GM18505 (cell line): ENCODE results near the gene SMPD3.
A peak's percentile ranks its signal among the peaks of the same experiment; 100 is the strongest.

Experiments used
- ATAC-seq: cut with Tn5 transposase; IDR thresholded peaks from one replicate; pipeline ENCODE4 v1.9.1; 2021; ENCODE audit not compliant: unreplicated experiment
- POLR2A ChIP-seq: IDR thresholded peaks from 4 replicates; pipeline ENCODE4 v1.6.1; 2011; ENCODE audit warnings: borderline replicate concordance; ENCODE audit not compliant: insufficient read depth, insufficient read length; ENCODE audit errors: extremely low read depth

The SMPD3 gene

GRCh38 chr16:68417711-68418301 is 30.5 kb downstream of the SMPD3 start:
- ATAC-seq: peak; percentile 70

GRCh38 chr16:68416057-68417046 is 32.0 kb downstream of the SMPD3 start:
- ATAC-seq: no peak
- TF ChIP-seq POLR2A: no peak

More at GRCh38 chr16:68417711-68418301, 30.5 kb downstream of the SMPD3 start:
- no peak for TF ChIP-seq POLR2A

DNA sequence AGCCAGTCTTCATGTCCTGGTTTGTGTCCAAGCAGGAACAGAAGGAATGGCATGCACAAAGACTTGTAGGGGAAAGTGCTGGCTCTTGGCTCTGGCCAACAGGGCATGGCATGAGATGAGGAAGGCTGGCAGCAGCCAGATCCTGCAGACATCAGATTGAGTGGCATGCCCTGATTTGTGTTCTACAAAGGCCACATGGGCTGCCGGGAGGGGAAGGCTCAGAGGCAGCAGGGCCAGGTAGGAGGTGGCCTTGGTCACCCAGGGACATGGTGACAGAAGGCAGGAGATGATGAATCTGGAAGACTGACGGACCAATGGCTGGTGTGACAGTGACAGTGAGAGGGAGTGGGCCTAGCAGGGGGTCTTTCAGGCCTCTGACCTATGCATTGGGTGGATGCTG is 33.7 kb downstream of the SMPD3 start:
- ATAC-seq: no peak
- TF ChIP-seq POLR2A: no peak

DNA sequence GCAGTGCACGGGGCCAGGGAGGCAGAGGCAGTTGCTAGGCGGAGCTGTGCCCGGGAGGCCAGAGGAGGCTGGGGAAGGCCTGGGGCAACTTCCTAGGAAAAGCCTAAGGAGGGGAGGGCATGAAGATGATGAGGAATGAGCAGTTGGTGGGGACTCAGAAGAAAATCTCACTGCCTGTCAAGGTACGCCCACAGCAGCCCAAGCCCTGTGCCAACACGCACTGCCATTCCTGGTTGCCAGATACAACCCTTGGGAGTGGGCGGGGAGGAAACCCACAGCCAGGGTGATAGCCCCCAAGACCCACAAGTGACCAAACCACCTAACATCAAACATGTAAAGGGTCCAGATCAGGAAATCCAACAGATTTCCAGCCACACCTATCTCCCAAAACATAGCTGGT is 36.2 kb downstream of the SMPD3 start:
- TF ChIP-seq POLR2A: no peak
- no peak for ATAC-seq

DNA sequence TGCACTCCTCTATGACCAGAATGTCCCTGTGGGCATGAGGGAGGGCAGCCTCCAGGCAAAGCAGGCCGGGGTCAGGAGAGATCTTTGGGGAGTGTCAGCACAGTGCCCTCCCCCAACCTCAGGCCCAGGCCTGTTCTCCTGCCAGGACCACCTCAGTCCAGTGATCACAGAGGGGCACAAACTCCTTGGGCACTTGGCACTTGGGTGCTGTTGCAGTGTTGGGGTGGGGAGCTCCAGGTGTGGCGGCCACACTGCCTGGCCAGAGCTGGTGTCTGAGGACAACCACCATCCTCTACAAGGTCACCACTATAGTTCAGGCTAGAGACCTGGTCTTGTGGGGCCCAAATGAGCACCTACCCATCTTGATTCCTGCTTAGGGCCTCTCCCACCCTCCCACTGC is 37.2 kb downstream of the SMPD3 start:
- TF ChIP-seq POLR2A: no peak
- ATAC-seq: no peak

DNA sequence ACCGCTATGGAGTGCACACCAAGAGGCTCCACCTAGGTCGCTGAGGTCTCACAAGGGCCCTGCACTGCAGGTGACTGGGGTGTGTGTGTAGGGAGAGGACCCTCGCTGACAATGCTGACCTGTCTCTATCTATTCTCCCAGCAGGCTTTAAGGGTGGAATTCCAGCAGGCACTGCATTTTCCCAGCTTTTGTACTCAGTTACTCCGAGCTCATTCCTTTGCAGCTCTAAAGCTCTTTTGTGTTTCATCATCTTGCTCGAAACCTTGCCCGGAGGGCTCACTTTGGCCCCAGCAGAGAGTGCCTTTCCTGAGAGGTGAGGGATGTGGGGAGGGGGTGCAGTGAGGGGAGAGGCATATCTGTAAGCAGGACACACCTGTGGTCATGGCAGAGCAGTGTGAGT is 39.3 kb downstream of the SMPD3 start:
- no peak for ATAC-seq
- TF ChIP-seq POLR2A: no peak

GRCh38 chr16:68408428-68408827 is 39.9 kb downstream of the SMPD3 start:
- no peak for TF ChIP-seq POLR2A
- ATAC-seq: no peak

DNA sequence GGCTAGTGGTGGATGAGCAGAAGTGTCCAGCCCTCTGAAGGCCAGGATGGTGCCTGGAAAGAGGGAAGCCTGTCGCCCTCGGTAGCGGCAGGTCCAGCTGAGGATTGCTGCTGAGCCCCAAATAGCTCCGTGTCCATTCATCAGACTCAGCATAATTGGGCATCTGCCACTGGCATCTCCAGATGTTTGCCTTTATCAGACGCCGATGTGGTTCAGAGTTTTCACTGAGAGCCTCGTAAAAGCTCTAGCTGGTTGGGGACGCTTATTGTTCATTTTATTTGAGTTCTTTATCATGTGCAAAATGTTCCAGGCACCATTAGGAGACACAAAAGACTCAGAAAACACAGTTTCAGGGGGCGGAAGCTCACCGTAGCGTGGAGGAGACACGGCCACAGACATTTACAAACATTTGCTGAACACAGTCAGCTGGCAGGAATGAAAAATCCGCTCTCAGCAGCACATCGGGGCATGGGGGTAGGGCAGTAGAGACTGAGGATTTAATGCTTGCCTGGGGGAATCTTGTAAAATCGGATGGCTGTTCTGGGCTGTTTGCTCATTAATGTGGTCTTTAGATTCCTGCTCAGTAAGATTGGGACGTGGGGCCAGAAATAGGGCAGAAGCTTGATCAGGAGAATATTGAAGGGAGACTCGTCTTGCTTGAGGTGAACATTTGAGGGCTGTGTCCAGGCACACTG is 41.7 kb downstream of the SMPD3 start:
- ATAC-seq: no peak
- no peak for TF ChIP-seq POLR2A

GRCh38 chr16:68404736-68405345 is 43.5 kb downstream of the SMPD3 start:
- ATAC-seq: no peak
- no peak for TF ChIP-seq POLR2A

DNA sequence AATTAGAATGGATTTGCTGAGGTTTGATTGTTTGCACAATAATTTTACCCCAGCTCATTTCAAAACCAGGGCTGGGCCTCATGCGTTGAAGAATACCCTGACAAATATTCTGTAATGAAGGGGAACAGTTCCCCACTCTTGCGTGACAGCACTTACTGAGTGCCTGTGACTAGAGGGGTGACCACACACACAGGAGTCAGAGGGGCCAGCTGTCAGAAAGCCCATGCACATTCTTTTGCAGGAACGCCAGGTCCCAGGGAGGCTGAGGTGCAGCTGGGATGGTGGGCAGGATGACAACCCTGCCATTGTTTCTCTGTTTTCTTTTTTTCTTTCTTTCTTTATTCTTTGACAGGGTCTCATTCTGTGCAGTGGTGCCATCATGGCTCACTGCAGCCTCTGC is 44.6 kb downstream of the SMPD3 start:
- TF ChIP-seq POLR2A: no peak
- no peak for ATAC-seq

DNA sequence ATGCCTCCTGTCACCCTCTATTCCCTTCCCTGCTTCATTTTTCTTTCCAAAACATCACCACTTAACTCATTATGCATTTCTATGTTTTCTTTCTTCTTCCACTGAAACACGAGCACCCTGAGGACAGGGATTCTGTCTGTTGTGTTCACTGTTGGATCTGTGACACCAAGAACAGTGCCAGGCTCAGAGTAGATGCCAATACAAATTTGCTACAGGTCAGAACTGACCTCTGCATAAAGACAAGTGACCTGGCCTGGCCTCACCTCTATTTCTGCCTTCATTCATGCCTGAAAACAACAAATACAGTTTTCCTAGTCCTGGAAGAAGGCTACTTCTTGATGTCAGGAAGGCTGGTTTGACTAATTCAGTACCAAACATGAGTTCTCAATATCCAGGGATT is 45.1 kb downstream of the SMPD3 start:
- TF ChIP-seq POLR2A: no peak
- ATAC-seq: no peak

GRCh38 chr16:68402748-68403040 is 45.6 kb downstream of the SMPD3 start:
- no peak for TF ChIP-seq POLR2A
- ATAC-seq: no peak
